Upper lobe of right lung (tissue), 1 donor: ENCODE measurements around the gene CSN3. TPM values are rescaled to one million over a fixed set of nuclear protein-coding genes. Genes with fewer than 3 reads are reported as not detected.
"Not testable (repeated sequence)": the region's sequence is repeated elsewhere in the genome, so short reads cannot be mapped to it uniquely, and the experiment has no call there.

Source experiments
- ATAC-seq: fragments of 200-7000 bp; cut with Tn5 transposase; one replicate; pipeline ENCODE4 v1.9.1; 2020; ENCODE audit warnings: mild to moderate bottlenecking, moderate library complexity
- DNase-seq: peaks from one replicate; pipeline ENCODE4 v3.0.0-alpha.2; 2020
- H3K27ac ChIP-seq: fragments of 200-600 bp; one replicate; pipeline ENCODE4 v1.8.0; 2022
- H3K27me3 ChIP-seq: fragments of 200-600 bp; one replicate; pipeline ENCODE4 v1.8.0; 2022; ENCODE audit warnings: mild to moderate bottlenecking
- H3K36me3 ChIP-seq: fragments of 200-600 bp; one replicate; pipeline ENCODE4 v1.8.0; 2022
- H3K4me1 ChIP-seq: fragments of 200-600 bp; one replicate; pipeline ENCODE4 v1.8.0; 2022
- H3K4me3 ChIP-seq: fragments of 200-600 bp; one replicate; pipeline ENCODE4 v1.8.0; 2022; ENCODE audit warnings: mild to moderate bottlenecking
- H3K9me3 ChIP-seq: fragments of 200-600 bp; one replicate; pipeline ENCODE4 v1.8.0; 2022
- CTCF ChIP-seq: fragments of 200-600 bp; IDR thresholded peaks from one replicate; pipeline ENCODE4 v1.8.0; 2022; ENCODE audit warnings: antibody characterized with exemption
- intact Hi-C: fragments of 100-400 bp; cut with DNase I; formaldehyde crosslinking; loops from one replicate; pipeline ENCODE4 v1.11.0; 2022
- long read RNA-seq: library from polyadenylated mRNA; unstranded; transcript quantifications from one replicate; pipeline ENCODE4 v2.0.0, GENCODE V29; 2021
- total RNA-seq: library from RNA; stranded (reverse); fragmentation: NEBNext Ultra II Directional; extraction: Animal tissue kit (Norgen Biotek cat#: 25700); gene quantifications from one replicate; pipeline ENCODE4 v1.2.1, GENCODE V29; 2021
- donor health status: DM: no; HTN: yes; CAD: no; lungs with severe emphysema.

Gene CSN3
- total RNA-seq: not detected
- long read RNA-seq: 0 reads

DNA sequence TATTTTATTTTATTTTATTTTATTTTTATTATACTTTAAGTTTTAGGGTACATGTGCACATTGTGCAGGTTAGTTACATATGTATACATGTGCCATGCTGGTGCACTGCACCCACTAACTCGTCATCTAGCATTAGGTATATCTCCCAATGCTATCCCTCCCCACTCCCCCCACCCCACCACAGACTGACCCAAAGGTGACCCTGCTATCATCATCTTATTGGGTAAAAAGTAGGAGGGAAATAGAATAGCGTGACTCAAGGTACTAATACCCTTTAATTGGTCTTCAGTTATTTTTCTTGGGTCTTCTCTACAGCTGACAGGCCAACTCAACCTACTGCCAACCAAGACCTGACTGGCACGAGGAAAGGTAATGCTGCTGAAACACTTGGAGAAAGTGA, at the start of gene CSN3:
TSS of gene CSN3 (plus strand) at position 301 of the 400 bp plus-strand sequence. CDS start 2,223 bp downstream, outside the sequence.
- DNase-seq, H3K27ac ChIP-seq, intact Hi-C loops, H3K36me3 ChIP-seq, H3K4me1 ChIP-seq, H3K27me3 ChIP-seq, ATAC-seq, H3K4me3 ChIP-seq, H3K9me3 ChIP-seq: not testable (repeated sequence)

DNA sequence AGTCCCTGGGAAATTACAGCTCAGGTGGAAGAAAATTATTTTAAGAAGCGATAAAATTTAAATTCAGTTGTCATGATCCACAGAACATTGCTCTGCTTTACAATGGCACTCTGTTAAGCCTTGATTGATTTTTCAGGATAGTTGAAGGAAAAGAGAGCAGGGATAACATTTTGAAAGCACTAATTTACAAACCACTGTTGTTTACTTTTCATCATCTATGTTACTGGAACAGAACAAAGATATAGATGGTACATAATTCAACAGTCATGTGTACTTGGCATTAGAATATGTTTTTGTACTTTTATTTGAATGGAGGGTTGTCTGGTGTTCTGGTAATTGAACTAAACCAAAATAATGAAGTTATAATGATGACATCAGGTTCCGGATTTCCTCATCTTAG, 49.5 kb upstream of the CSN3 start:
- Histone ChIP-seq H3K36me3 (no peaks in the 10 kb centered on the region), H3K4me1 (no peaks in the 10 kb centered on the region), H3K27me3 (no peaks in the 10 kb centered on the region), H3K4me3 (no peak overlapping the region), H3K27ac (no peak overlapping the region), H3K9me3 (no peaks in the 10 kb centered on the region)
- TF ChIP-seq CTCF: no peak
- DNase-seq: no peak
- intact Hi-C loops: no loop called here
- ATAC-seq: no peak

DNA sequence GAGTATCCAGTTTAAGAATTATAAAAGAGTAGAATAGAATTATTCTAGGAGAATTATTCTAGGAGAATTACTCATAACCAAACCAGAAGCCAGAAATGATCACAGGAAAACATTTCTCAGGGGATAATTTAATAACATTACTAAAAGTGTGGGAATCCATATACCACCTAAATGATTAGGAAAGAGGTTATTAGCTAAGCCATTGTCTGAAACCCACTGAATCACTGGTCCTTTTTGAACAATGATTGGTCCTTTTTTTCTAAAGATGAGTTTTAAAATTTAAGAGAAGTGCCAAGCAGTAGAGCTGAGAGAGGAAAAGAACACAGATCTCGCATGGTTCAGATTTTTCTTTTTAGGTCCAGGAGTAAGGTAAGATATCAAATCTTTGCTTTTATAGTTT, 47.0 kb upstream of the CSN3 start, which contains the start of gene ODAM:
TSS of gene ODAM (plus strand) at position 301 of the 400 bp plus-strand sequence. CDS start 819 bp downstream, outside the sequence.
- intact Hi-C loops: no loop called here
- ATAC-seq: no peak
- Histone ChIP-seq H3K4me3 (no peak within 1 kb of the TSS), H3K36me3 (no peaks in the 10 kb centered on the region), H3K4me1 (no peaks in the 10 kb centered on the region), H3K9me3 (no peaks in the 10 kb centered on the region), H3K27me3 (no peaks in the 10 kb centered on the region), H3K27ac (no peak within 1 kb of the TSS)
- no peak for TF ChIP-seq CTCF
- DNase-seq: no peak

DNA sequence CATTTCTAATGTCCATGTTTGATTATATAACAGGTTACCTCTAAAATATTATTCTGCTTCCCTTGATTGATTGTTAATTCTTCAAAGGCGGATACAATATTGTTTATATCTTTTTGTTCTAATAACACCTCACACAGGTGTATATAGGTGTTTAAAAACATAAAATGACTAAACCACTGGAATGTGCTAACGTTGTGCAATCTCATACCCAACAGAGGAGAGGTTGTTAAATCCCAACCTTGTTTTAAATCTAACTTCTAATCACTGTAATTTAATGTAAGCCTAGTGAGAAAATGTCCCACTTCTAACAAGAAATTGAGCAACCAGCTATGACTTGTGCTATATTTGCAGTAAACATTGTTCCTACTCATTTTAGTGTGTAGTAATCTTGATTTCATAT, 45.5 kb upstream of the CSN3 start:
- Histone ChIP-seq H3K27ac (no peak overlapping the region), H3K9me3 (no peaks in the 10 kb centered on the region), H3K36me3 (no peaks in the 10 kb centered on the region), H3K4me3 (no peak overlapping the region), H3K4me1 (no peaks in the 10 kb centered on the region), H3K27me3 (no peaks in the 10 kb centered on the region)
- TF ChIP-seq CTCF: no peak
- DNase-seq (no peak), ATAC-seq (no peak)
- intact Hi-C loops: no loop called here

DNA sequence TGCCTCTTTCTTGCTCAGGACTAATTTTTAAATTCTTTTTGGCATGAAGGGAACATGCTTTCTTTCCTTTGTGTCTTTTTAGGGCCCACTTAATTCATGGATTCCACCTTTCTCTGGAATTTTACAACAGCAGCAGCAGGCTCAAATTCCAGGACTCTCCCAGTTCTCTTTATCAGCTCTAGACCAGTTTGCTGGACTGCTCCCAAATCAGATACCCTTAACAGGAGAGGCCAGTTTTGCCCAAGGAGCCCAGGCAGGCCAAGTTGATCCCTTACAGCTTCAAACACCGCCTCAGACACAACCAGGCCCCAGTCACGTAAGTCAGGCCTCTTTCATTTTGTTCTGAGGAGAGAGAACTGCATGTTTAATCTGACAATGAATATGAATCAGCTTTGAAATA, 44.6 kb upstream of the CSN3 start:
- DNase-seq (peak; percentile 63), ATAC-seq (peak; percentile 93)
- H3K9me3 ChIP-seq: no peaks in the 10 kb centered on the region
- H3K4me1 ChIP-seq: no peaks in the 10 kb centered on the region
- intact Hi-C loops: no loop called here
- TF ChIP-seq CTCF: no peak
- no peak overlapping the region for H3K4me3 ChIP-seq
- no peak overlapping the region for H3K27ac ChIP-seq
- no peaks in the 10 kb centered on the region for H3K36me3 ChIP-seq
- no peaks in the 10 kb centered on the region for H3K27me3 ChIP-seq

DNA sequence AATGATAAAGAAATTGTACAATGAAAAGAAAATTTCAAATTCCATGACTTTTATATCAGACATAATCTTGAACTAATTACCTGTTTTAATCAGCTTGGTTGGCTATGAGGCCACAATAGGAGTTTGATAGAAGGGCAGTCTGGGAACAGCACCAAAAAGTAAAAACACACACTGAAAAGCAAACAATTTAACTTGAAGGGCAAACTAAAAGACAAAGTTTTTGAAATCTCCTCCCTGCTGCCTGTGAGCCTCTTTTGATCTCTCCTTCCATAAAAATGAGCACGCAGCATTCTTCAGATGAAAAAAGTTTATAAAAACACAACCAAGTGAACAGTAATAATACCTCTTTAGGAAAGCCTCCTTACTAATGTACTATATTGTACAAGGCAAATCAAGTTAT, 38.8 kb upstream of the CSN3 start:
- H3K36me3 ChIP-seq: no peaks in the 10 kb centered on the region
- intact Hi-C loops: no loop called here
- no peaks in the 10 kb centered on the region for H3K27me3 ChIP-seq
- H3K27ac ChIP-seq: no peak overlapping the region
- H3K9me3 ChIP-seq: no peaks in the 10 kb centered on the region
- H3K4me3 ChIP-seq: no peak overlapping the region
- no peak for DNase-seq
- ATAC-seq: no peak
- no peak for TF ChIP-seq CTCF
- no peaks in the 10 kb centered on the region for H3K4me1 ChIP-seq

DNA sequence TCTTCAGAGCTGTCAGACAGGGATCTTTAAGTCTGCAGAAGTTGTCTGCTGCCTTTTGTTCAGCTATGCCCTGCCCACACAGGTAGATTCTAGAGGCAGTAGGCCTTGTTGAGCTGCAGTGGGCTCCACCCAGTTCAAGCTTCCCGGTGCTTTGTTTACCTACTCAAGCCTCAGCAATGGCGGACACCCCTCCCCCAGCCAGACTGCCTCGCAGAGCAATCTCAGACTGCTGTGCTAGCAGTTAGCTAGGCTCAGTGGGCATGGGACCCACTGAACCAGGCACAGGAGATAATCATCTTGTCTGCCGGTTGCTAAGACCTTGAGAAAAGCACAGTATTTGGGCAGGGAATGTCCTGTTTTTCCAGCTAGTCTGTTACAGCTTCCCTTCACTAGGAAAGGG, 29.6 kb upstream of the CSN3 start:
- H3K4me1 ChIP-seq, H3K27ac ChIP-seq, ATAC-seq, H3K9me3 ChIP-seq, H3K27me3 ChIP-seq, intact Hi-C loops, H3K36me3 ChIP-seq, DNase-seq, H3K4me3 ChIP-seq: not testable (repeated sequence)

DNA sequence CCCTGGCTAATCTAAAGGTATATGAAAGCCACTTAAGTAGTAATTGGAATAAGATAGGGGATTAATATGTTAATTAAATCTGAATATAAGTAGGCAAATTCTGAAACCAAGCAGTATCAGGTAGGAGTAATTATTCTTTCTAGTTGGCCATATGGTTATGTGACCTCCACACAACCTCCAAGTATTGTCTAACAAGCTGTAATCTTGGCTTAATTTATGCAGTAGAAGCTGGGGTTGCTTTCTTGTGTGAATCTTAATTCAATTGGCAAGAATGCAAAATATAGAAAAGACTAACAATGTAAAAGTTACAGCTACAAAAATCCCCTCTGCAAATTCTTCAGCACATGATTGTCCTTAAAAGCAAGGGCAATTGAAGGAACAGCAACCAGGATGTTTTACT, 26.3 kb upstream of the CSN3 start:
- H3K9me3 ChIP-seq, intact Hi-C loops, H3K4me3 ChIP-seq, H3K27ac ChIP-seq, H3K27me3 ChIP-seq, H3K4me1 ChIP-seq, ATAC-seq, DNase-seq, H3K36me3 ChIP-seq: not testable (repeated sequence)

- H3K27me3 ChIP-seq, H3K4me1 ChIP-seq, intact Hi-C loops, ATAC-seq, H3K4me3 ChIP-seq, H3K36me3 ChIP-seq, H3K9me3 ChIP-seq, H3K27ac ChIP-seq, DNase-seq: not testable (repeated sequence)
Measured at GRCh38 chr4:70216550-70216949, 25.8 kb upstream of the CSN3 start.

DNA sequence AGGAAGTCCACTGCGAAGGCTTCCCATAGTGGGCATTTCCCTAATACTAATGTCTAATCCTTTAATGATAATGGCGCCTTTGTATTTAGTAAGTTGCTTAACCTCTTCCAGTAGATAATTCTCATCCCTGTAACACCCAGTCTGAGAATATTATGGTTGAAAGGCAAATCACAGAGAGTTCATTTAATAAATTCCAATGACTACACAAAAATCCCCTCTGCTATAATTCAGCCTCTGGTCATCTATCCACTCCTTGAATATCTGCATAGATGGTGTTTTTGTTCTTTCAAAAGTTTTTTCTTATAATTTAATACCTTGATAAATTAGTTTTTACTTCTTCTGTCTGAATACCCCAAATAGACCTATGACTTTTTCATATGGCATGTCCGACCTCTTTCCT, 21.0 kb upstream of the CSN3 start:
- H3K4me3 ChIP-seq, H3K9me3 ChIP-seq, intact Hi-C loops, ATAC-seq, H3K4me1 ChIP-seq, H3K27ac ChIP-seq, DNase-seq, H3K36me3 ChIP-seq, H3K27me3 ChIP-seq: not testable (repeated sequence)
